NCI-H146 (cell line): ENCODE results near the gene ZNF337.

ENCODE experiments used
- DNase-seq: peaks from one replicate; lab custom pipeline; 2025; lab: John Stamatoyannopoulos, UW

The ZNF337 gene

DNA sequence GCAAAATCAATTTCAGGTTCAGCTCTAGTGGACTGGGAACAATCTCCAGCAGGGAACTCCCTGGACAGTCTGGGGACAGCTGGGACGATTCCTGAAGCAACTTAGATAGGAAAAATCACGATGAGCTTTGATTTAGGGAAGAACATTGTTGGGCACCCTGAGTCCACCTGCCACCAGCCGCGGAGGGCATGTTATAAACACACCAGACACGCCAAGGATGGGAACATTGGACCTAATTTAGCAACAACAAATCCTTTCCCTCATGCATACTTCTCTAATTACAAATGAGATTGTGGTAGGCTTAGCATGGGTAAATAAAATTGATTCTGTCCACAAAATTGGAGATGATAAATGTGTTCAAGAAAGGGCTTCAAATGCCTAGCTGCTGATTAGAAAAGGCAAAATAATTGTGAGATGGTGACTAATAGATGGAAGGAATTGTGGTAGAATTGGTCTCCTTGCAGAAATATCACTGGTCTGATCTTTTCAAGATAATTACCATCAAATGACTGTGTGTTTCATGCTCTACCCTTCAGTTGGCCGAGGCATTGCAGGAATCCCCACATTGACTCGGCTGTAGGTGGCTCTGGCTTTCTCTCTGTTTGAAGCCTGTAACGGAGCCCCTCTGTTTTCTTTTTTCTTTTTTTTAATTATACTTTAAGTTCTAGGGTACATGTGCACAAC, 66.7 kb downstream of the ZNF337 start:
- DNase-seq: no peak

DNA sequence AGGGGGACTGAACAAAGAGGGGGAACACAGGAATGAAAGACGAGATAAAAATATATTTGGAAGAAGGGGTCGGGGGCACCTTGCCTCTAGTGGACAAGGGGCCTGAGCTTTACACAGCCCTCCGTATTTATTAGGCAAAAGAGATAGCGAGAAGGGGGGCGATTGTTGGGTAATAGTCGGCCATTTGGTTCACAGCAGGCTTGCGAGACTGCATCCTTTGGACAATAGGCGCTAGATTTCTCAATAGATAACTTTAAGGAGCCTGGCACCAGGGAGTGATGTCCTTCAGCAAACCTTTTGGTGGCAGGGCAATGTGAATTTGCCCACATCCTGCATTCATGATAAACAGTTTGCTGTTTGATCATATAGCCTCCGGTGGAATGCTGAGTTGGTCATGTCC, 69.9 kb downstream of the ZNF337 start:
- DNase-seq: no peak

DNA sequence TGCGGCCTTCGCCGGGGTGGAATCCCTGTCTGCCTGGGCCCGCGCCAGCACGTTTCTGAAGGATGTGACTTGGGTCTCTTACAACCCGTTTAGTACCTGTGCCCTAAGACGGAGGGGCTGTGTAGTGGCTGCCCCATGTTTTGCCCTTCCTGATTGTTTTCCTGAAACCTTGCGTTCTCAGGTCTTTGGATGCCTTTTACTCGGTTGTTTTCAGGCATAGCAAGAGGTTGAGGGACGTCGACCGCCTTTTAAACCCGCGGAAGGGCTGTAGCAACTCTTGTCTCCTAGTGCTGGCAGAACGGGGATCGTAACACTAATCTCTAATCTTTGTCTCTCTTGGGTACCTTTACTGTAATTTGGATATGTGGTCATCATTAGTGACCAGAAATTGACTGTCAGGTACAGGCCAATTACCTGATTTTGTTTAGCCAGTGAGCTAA, 72.1 kb downstream of the ZNF337 start:
- no peak for DNase-seq
